GM18505 (cell line): Measurements from ENCODE around the gene RLBP1.
A peak's percentile ranks its signal among the peaks of the same experiment; 100 is the strongest.

Experiments
- ATAC-seq: cut with Tn5 transposase; IDR thresholded peaks from one replicate; pipeline ENCODE4 v1.9.1; 2021; ENCODE audit not compliant: unreplicated experiment
- POLR2A ChIP-seq: IDR thresholded peaks from 4 replicates; pipeline ENCODE4 v1.6.1; 2011; ENCODE audit warnings: borderline replicate concordance; ENCODE audit not compliant: insufficient read depth, insufficient read length; ENCODE audit errors: extremely low read depth

Gene RLBP1

DNA sequence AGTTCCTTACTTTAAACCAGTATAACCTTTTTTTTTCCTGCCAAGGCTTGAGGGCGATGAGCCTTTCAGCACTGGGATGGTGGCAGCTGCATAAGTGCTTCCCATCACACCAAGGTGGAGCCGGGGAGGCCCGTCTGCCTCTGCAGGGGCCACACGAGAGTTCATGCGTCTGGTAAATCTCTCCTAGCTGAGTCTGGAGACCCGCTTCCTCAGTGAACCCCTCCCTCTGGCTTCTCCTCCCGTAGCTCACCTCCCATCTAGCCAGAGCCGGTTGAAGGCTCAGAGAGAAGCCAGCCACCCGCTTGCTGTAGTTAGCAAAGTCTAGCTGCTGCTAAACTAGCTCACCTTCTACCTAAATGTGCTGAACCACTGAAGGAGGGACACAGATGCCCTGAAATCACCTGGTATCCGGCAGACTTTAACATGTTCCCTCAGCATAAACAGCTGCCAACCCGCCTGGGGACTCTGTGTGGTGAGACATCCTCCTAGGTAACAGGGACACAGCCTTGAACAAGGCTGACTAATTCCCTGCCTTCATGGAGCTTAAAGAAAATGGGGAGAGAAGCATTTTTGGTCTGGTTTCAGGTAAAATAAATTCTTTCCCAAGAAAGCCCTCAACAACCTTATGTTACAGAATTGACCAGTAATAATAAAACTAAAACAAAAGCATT, 42.9 kb downstream of the RLBP1 start:
- ATAC-seq, result no peak
- TF ChIP-seq POLR2A, result no peak

DNA sequence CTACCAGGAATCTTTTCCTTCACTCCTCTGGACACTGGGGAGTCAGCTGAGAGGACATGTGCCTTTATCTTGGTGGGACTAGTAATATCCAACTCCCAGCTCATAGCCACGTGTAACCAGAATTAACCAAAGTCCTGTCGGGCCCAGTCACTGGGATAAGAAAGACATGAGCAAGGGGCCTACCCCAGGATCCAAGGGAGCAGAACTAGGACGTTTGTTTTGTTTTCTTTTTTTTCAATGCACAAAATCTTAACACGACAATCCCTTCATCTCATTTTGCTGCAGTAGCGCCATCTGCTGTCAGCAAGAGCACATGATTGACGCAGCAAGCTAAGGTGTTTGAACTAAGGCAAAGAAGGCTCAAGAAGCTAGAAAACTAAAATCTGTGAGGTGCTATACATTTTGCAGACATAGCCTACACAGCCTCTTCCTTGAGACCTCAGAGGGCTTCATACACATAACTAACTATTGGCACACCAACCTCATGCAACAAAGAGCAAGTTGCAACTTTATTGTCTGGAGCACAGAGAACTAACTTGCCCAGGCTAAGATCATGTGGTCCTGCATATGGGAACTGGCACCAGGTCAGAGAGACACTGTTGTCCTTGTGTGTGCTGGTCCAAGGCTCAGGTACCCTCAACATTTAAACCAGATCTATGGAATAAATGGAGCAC, 43.6 kb downstream of the RLBP1 start:
- ATAC-seq, result no peak
- no peak for TF ChIP-seq POLR2A

DNA sequence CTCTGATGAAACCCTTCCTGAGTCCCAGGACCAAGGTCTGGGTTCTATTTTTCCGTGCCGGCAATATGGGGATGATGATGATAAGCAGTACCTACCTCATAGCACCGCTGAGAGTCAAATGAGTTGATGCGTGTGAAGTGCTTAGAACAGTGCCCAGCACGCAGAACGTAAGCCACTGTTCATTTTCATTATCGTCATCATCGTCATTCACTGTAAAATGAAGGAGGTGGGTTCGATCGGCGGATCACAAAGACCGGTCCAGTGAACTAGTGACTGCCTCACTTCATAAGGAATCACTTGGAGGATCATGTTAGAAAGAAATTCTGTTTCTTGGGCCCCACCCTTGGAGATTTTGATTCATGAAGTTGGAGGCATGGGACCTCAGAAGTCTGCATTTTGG, 44.3 kb downstream of the RLBP1 start:
- ATAC-seq, result no peak
- TF ChIP-seq POLR2A, result no peak

DNA sequence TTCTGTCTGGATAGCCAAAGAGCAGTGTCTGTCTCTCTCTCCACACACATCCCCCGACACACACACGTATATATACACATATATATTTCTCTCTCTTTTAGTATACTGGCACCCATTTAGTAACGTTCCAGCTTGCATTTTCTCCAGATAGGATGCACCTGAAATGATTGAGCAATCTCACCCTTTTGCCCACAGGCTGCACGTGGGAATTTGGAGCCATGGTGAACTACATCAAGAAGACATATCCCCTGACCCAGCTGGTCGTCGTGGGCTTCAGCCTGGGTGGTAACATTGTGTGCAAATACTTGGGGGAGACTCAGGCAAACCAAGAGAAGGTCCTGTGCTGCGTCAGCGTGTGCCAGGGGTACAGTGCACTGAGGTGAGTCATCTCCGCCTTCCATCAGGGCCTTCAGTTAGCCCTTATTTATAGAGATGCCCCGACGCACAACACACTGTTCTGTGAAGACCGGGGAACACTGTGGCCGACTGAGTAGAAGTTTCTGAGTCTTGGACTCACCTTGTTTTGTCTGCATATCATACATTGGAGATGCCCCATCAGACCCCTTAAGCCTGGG, 45.7 kb downstream of the RLBP1 start:
- TF ChIP-seq POLR2A, result no peak
- no peak for ATAC-seq

DNA sequence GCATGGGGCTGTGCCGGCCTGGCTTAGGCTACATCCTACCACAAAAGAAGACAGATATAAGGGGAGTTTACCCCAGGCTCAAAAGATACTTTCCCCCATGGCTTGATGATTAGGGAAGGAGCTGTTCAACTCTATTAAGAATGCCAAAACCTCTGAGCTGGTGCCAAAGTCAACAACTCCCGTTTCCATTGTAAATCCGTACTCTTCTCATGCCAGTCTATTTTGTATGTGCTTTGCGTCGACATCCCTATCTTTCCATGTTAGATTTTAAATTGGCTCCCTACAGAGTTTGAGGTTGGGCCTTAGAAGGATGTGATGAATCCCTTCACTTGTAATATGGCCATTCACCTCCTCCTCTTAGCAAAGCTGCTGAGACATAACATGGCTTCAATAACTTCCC, 46.9 kb downstream of the RLBP1 start:
- no peak for TF ChIP-seq POLR2A
- no peak for ATAC-seq

DNA sequence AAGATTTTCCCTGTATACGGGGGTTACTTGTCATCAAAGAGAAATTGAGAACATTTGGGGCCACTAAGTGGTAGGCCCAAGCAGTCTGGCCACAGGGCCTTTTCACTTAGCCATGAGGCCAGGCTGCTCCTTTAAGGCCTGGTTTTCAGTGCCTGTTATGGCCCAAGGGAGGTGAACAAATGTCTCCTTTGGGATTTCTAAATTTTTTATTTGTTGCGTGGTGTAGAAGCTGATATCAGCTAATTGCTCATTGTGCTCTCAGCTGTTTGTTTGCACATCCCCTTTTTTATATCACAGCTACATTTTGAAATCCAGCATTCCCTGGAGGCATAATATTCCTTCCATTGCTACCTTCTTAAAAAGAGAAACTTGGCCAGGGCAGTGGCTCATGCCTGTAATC, 48.5 kb downstream of the RLBP1 start:
- TF ChIP-seq POLR2A, result no peak
- ATAC-seq, result no peak

DNA sequence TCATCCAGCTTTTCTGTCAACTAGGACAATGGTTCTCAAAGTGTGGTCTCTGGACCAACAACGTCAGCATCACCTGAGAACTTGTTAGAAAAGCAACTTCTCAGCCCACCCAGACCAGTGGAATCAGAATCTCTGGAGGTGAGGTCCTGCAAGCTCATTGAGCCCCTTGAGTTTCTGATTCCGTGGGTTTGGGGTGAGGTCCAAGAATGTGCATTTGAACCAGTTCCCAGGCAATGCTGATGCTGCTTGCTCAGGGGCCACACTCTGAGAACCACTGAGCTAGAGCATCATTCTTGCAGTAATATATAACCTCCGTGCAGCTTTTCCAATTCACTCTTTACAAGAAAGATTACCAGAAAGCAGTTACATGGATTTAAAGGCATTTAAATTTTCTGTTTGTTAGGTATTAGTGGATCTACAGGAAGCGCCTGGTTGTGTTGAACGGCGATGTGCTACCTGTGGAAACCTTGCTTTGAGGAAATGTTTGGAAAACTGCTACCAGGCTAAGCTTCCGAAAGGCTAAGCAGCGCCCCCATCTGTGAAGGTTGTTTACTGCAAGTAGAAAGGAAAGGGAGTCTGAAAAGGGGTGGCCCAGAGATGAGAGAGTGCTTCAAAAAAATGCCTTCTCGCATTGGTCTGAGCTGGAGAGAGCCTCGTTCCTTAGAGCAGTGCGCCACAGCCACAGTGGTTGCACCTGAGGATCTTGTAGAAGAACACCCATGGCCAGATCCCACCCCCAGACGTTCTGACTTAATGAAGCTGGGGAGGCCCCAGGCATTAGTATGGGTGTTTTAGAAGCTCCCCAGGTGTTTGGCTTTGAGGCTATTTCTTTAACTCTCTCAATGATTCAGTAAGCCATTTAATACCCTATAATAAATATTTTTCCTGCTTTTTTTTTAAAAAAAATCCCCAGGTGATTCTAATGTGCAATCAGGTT, 50.0 kb downstream of the RLBP1 start:
- ATAC-seq, result no peak
- no peak for TF ChIP-seq POLR2A

DNA sequence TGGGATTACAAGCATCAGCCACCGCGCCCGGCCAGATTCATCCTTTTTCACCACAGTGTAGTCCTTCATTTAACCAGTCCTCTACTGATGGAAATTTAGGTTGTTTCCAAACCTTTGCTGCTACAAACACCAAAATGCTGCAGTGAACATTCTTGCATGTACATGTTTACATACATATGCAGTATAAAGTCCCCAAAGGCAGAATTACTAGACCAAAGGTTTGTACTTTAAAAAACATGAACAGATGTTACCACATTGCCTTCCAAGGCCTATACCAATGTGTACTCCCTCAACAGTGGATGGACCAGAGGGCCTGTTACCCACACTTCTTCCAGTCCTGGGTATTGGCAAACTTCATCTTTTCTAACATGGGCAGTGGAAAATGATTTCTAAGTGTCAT, 51.0 kb downstream of the RLBP1 start:
- no peak for TF ChIP-seq POLR2A
- no peak for ATAC-seq

DNA sequence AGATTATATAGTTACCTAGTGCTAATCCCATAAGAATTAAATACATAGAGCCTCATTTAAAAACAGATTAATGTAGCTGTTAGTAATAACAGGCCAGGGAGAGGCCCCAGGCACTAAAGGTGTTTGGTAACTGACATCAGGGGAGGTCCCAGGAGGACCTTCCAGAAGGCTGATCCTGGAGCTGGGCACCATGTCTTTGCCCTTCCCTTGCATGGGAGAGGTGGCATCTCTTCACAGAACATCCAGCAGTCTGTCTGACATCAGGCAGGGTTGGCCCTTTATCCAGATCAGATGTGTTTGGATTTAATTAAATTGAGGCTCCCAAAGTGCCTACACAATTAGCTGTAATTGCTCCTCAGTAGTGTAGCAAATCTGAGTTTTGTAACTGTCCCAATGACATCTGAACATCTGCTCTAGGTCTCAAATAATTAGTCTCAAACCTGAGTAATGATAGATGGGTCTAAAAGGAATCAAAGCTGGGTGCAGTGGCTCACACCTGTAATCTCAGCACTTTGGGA, 53.0 kb downstream of the RLBP1 start:
- ATAC-seq, result no peak
- no peak for TF ChIP-seq POLR2A

DNA sequence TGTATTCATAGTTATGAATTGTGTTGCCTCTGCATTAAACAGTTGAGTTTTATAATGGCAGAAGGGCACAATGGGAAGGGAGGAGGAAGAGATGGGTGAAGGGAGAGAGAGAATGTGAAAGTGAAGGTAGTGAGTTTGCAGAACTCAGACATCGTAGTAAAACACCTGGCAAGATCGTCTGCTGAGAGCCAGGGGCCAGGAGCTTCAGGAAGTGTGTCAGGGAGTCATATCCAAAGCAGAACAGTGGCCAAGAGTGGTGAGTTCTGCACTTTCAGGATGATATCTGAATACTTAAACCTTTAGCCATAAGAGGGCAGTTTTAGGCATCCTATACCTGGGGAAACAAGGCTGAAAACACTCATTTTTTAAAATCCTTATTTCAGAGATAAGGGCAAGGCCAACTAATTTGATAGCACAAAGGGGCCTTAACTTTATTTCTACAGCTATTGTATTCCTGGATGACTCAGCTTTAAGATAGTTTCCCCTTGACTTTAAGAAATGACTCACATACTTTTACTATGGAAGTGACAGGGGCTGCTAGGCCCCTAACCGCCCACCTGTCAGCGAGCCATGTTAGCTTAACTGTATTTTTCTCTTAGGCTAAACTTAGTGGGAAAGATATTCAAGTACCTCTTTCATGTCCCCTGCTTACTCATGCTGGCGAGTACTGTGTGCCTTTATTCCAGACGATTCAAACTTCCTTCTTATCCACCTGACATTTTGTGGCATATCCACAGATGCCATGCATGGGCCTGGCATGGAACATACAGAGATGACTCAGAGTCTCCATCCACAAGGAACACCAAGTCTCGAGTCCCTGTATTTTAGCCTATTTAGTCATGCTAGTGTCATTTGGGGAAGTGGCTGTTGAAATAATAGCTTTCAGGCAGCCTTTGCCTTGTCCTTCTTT, 53.9 kb downstream of the RLBP1 start:
- TF ChIP-seq POLR2A, result no peak
- ATAC-seq, result peak; percentile 71

DNA sequence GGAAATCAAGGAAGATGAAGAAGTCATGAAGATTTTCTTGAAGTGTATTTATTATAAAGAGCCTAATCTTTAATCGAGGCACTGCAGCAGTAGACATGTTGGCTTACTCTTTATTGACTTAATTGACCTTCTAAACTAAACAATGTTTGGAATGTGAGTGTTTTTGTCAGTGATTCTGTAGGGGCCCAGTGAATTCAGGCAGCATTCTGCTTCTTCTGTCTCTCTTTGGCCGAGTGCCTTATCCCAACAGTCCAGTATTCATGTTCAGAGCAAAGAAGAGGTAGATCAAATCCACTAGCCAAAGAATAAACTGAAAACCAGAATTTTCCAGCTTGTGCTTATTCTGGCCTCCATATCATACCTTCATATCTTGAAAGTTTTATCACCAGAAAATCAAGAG, 55.7 kb downstream of the RLBP1 start:
- no peak for TF ChIP-seq POLR2A
- no peak for ATAC-seq

DNA sequence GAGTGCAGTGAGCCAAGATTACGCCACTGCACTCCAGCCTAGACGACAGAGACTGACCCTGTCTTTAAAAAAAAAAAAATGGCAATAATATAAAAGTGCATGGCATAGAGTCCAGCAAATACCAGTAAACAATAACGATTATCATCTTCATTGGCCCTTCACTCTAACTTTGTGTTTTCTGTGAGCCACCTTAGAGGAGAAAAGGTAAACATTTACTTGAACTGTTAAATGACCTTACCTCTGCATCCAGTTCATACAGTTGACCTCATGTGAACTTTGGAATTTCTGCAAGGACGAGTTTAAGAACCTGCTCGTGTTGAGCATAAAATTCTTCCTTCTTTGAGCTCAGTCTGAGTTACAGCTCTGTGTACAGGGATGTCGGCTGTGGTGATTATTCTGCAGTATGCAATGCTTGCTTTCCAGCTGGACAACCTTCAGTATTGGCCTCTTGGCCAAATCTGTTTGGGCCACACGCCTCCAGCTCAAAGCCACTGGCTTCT, 56.6 kb downstream of the RLBP1 start:
- no peak for TF ChIP-seq POLR2A

More for the DNA sequence above, 56.6 kb downstream of the RLBP1 start:
- no peak for ATAC-seq
